Measurements from ENCODE around the gene FNDC3B. TPM values are rescaled to one million over a fixed set of nuclear protein-coding genes. Genes with fewer than 3 reads are reported as not detected.
A peak's percentile ranks its signal among the peaks of the same experiment; 100 is the strongest.

Gene FNDC3B
- total RNA-seq, 1 donor from 2014 or later = 204 TPM

DNA sequence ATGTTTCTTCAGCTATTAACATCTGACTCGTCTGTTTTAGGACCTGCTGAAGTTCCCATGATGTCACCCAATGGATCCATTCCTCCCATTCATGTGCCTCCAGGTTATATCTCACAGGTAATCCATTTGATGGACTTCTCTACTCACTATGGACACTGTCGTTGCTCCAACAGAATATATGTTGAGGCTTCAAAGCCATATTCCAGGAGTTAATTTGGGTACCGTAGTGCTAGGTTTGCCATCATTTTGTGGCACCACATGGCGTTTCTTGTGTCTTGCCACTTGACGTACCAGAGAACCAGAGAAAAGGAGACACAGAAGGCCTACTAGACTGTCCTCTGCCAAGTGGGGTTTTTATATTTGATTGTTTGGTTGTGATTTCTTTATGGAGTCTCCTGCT is 187.5 kb downstream of the FNDC3B start:
- no peak for DNase-seq (ENCODE audit: low spot score)

DNA sequence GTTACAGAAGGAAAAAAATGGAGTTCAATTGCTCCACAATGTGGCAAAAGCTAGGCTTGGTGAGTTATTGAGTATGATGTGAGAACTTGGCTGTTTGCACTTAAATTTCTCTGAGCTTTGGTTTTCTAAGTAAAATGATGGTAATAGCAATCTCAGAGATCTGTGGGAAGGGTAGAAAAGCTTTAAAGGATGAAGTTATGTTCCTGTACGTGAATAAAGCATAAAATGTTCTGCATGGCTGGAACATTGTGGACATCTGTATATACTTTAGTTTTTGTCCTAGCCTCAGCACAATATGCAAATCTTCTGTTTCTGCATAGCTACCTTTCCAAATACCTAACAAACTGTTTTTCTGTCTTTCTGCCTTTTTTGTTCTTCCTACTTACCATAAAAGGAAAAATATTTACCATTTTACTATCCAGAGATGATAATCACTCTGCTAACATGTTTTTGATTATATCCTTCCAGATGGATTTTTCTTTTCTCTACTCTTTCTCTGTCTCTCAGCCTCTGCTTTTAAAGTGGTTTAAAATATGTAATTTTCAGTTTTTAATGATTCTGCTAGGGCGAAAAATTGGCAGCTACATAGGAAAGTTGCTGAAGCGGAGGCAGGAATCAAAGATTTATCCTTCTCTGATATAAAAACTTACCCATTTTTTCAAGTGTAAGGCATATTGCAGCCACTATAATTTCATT is 188.1 kb downstream of the FNDC3B start:
- DNase-seq (ENCODE audit: low spot score) = no peak
- TF ChIP-seq, protein P1, sequence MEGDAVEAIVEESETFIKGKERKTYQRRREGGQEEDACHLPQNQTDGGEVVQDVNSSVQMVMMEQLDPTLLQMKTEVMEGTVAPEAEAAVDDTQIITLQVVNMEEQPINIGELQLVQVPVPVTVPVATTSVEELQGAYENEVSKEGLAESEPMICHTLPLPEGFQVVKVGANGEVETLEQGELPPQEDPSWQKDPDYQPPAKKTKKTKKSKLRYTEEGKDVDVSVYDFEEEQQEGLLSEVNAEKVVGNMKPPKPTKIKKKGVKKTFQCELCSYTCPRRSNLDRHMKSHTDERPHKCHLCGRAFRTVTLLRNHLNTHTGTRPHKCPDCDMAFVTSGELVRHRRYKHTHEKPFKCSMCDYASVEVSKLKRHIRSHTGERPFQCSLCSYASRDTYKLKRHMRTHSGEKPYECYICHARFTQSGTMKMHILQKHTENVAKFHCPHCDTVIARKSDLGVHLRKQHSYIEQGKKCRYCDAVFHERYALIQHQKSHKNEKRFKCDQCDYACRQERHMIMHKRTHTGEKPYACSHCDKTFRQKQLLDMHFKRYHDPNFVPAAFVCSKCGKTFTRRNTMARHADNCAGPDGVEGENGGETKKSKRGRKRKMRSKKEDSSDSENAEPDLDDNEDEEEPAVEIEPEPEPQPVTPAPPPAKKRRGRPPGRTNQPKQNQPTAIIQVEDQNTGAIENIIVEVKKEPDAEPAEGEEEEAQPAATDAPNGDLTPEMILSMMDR (IDR thresholded peaks at IDR 0.05; ENCODE audit: unreplicated experiment) = no peak
- H3K4me3 Mint-ChIP-seq (ENCODE audit: unreplicated experiment) = no peak overlapping the region
- peaks cover 5% of the 10 kb centered on the region for H3K27me3 Mint-ChIP-seq (ENCODE audit: unreplicated experiment)
- no peaks in the 10 kb centered on the region for H3K9me3 Mint-ChIP-seq (ENCODE audit: unreplicated experiment)
- peaks cover 28% of the 10 kb centered on the region for H3K4me1 Mint-ChIP-seq (ENCODE audit: unreplicated experiment)
- no peak overlapping the region for H3K27ac Mint-ChIP-seq (ENCODE audit: unreplicated experiment)
- peaks cover 31% of the 10 kb centered on the region for H3K36me3 Mint-ChIP-seq (ENCODE audit: low read depth, unreplicated experiment)

More for the DNA sequence above, 187.5 kb downstream of the FNDC3B start:
- Mint-ChIP-seq H3K27me3 (ENCODE audit: unreplicated experiment) (peaks cover 5% of the 10 kb centered on the region), H3K36me3 (ENCODE audit: low read depth, unreplicated experiment) (peaks cover 31% of the 10 kb centered on the region), H3K4me3 (ENCODE audit: unreplicated experiment) (no peak overlapping the region), H3K9me3 (ENCODE audit: unreplicated experiment) (no peaks in the 10 kb centered on the region), H3K4me1 (ENCODE audit: unreplicated experiment) (peaks cover 25% of the 10 kb centered on the region), H3K27ac (ENCODE audit: unreplicated experiment) (no peak overlapping the region)
- TF ChIP-seq, protein P1 (IDR thresholded peaks at IDR 0.05; ENCODE audit: unreplicated experiment) = no peak

DNA sequence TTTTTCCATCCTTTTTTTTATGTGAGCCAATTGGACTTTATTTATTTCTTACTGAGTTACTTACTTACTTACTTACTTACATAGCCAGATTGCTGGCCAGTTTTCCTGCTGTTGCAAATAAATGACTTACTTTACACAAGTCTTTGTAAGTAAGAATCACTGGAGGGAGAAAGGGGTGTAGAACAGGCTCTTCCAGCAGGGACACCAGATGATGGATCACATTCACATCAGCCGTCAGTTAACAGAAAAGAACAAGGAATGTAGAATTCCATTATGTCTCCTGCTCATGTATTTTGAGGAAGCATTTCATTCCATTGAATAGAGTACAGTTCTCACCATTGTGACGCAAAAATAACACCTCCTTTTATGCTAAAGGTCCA is 188.6 kb downstream of the FNDC3B start:
- Mint-ChIP-seq H3K27ac (ENCODE audit: unreplicated experiment) (peak overlapping the region; percentile 44), H3K36me3 (ENCODE audit: low read depth, unreplicated experiment) (peaks cover 31% of the 10 kb centered on the region), H3K4me1 (ENCODE audit: unreplicated experiment) (peaks cover 31% of the 10 kb centered on the region), H3K9me3 (ENCODE audit: unreplicated experiment) (no peaks in the 10 kb centered on the region), H3K27me3 (ENCODE audit: unreplicated experiment) (peaks cover 5% of the 10 kb centered on the region), H3K4me3 (ENCODE audit: unreplicated experiment) (no peak overlapping the region)
- DNase-seq (ENCODE audit: low spot score) = no peak
- TF ChIP-seq, protein P1 (IDR thresholded peaks at IDR 0.05; ENCODE audit: unreplicated experiment) = no peak

DNA sequence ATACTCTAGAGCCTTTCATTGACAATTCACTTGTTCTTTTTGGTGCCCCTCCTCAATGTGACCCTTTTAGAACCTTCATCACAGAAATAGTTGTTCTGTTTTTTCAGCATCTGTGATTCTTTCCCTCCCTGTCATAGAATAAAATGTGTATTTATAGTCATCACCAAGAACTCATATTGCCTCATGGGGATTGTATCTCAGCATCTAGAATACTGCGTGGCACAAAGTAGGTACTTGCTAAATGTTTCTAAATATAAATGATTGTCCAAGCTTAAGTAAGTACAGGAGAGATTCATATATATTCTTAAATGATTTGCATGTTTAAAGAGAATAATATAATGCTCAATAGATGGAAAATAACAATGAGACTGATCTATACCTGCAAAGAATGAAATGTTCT is 190.1 kb downstream of the FNDC3B start:
- no peaks in the 10 kb centered on the region for H3K9me3 Mint-ChIP-seq (ENCODE audit: unreplicated experiment)
- H3K27ac Mint-ChIP-seq (ENCODE audit: unreplicated experiment) = no peak overlapping the region
- no peak for DNase-seq (ENCODE audit: low spot score)
- peaks cover 40% of the 10 kb centered on the region for H3K4me1 Mint-ChIP-seq (ENCODE audit: unreplicated experiment)
- H3K36me3 Mint-ChIP-seq (ENCODE audit: low read depth, unreplicated experiment) = peaks cover 31% of the 10 kb centered on the region
- no peak overlapping the region for H3K4me3 Mint-ChIP-seq (ENCODE audit: unreplicated experiment)
- TF ChIP-seq, protein P1 (IDR thresholded peaks at IDR 0.05; ENCODE audit: unreplicated experiment) = no peak
- peaks cover 3% of the 10 kb centered on the region for H3K27me3 Mint-ChIP-seq (ENCODE audit: unreplicated experiment)

DNA sequence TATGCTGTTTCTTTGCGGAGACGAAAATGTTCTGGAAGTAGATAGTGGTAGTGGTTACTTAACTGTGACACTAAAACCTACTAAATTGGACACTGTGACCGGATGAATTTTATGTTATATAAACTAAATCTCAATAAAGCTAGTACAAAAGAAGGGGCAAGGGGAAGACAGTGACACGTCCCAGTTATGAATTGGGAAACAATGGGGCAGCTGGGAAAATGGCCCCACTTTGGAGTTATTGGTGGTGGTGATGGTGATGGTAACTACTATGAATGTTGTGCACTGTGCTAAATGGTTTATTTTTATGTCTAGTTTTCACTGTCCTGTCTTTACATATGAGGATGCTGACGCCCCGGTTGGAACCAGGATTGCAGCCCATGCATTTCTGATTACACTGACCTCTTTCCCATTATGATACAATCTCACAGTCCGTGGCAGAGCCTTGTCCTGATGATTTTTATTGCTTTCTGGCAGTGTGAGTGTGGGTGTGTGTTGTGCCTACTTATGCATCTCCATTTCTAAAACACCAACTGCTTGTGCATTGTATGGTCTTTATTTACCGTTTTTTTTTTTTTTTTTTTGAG is 192.0 kb downstream of the FNDC3B start:
- Mint-ChIP-seq H3K36me3 (ENCODE audit: low read depth, unreplicated experiment) (peaks cover 30% of the 10 kb centered on the region), H3K27ac (ENCODE audit: unreplicated experiment) (no peak overlapping the region), H3K4me3 (ENCODE audit: unreplicated experiment) (peak overlapping the region; percentile 45), H3K4me1 (ENCODE audit: unreplicated experiment) (peaks cover 28% of the 10 kb centered on the region), H3K9me3 (ENCODE audit: unreplicated experiment) (no peaks in the 10 kb centered on the region), H3K27me3 (ENCODE audit: unreplicated experiment) (peaks cover 2% of the 10 kb centered on the region)
- no peak for DNase-seq (ENCODE audit: low spot score)
- TF ChIP-seq, protein P1 (IDR thresholded peaks at IDR 0.05; ENCODE audit: unreplicated experiment) = no peak

All from endothelial cell (in vitro differentiated cells).